K562 (cell line): ENCODE results near the gene TUBD1. TPM values are rescaled to one million over a fixed set of nuclear protein-coding genes. Genes with fewer than 3 reads are reported as not detected.

Experiments
- ETV1 ChIP-seq: fragments of 450-650 bp; conservative IDR thresholded peaks from 2 replicates; pipeline ENCODE4 v1.6.1; 2016; ENCODE audit warnings: missing genetic modification characterization, control low read depth, low read depth, missing compliant biosample characterization
- FOXM1 ChIP-seq, 2 experiments: fragments of 450-650 bp in 1 of 2; sonication (generic) in 1 of 2; formaldehyde crosslinking in 1 of 2; IDR thresholded peaks; 2 replicates each; pipeline versions ENCODE4 v1.6.1 to v1.9.0; 2017 to 2022; ENCODE audit warnings: low read depth in 2 of 2, mild to moderate bottlenecking in 2 of 2, missing genetic modification reagents in 1 of 2, moderate library complexity in 1 of 2
- GATA2 ChIP-seq: sonication (generic); formaldehyde crosslinking; IDR thresholded peaks from 2 replicates; pipeline ENCODE4 v1.4.0; 2020; ENCODE audit warnings: mild to moderate bottlenecking, missing genetic modification reagents
- MXI1 ChIP-seq: IDR thresholded peaks from 2 replicates; pipeline ENCODE4 v1.6.1; 2011; ENCODE audit warnings: low read depth, mild to moderate bottlenecking, improper control_type of control experiment, low read length
- NRF1 ChIP-seq, 2 experiments: fragments of 450-650 bp; IDR thresholded peaks in 1 of 2; conservative IDR thresholded peaks in 1 of 2; 2 replicates each; pipeline ENCODE4 v1.6.1; 2014; ENCODE audit warnings: mild to moderate bottlenecking in 2 of 2
- SMARCE1 ChIP-seq: fragments of 450-650 bp; IDR thresholded peaks from 2 replicates; pipeline ENCODE4 v1.7.1; 2016; ENCODE audit warnings: mild to moderate bottlenecking
- TAF9B ChIP-seq: fragments of 450-650 bp; IDR thresholded peaks from 2 replicates; pipeline ENCODE4 v1.6.1; 2018; ENCODE audit warnings: mild to moderate bottlenecking; ENCODE audit not compliant: partially characterized antibody
- TCF7L2 ChIP-seq: fragments of 150-350 bp; IDR thresholded peaks from 2 replicates; pipeline ENCODE4 v1.6.1; 2016; ENCODE audit warnings: low read depth, mild to moderate bottlenecking, low read length, moderate library complexity
- TCFL5 ChIP-seq: fragments of 250-450 bp; sonication (Bioruptor Pico); conservative IDR thresholded peaks from 2 replicates; pipeline ENCODE4 v1.6.1; 2021; ENCODE audit warnings: mild to moderate bottlenecking, moderate library complexity, matching md5 sums
- TEAD2 ChIP-seq: fragments of 450-650 bp; IDR thresholded peaks from 2 replicates; pipeline ENCODE4 v1.6.1; 2016; ENCODE audit warnings: missing genetic modification characterization, control low read depth, missing compliant biosample characterization
- ZFP30 ChIP-seq: fragments of 250-450 bp; sonication (Bioruptor Pico); IDR thresholded peaks from 2 replicates; pipeline ENCODE4 v1.8.0; 2022; ENCODE audit warnings: moderate library complexity, mild to moderate bottlenecking, inconsistent platforms, borderline replicate concordance
- ZNF282 ChIP-seq: sonication (generic); formaldehyde crosslinking; IDR thresholded peaks from 2 replicates; pipeline ENCODE4 v1.8.1; 2023; ENCODE audit warnings: missing genetic modification reagents
- ZNF311 ChIP-seq: fragments of 250-450 bp; sonication (Bioruptor Pico); IDR thresholded peaks from 2 replicates; pipeline ENCODE4 v1.4.0; 2020; ENCODE audit warnings: mild to moderate bottlenecking, moderate library complexity
- ZNF699 ChIP-seq: fragments of 250-450 bp; sonication (Bioruptor Pico); IDR thresholded peaks from 2 replicates; pipeline ENCODE4 v1.8.0; 2021; ENCODE audit warnings: mild to moderate bottlenecking, moderate library complexity; ENCODE audit not compliant: insufficient replicate concordance
- polyA plus RNA-seq, 8 experiments: library from polyadenylated mRNA; depleted of rRNA in 4 of 8; stranded (reverse) in 5 of 8; unstranded in 3 of 8; fragments of >200 nt; fragmentation: Nextera tagmentation in 2 of 8; fragmentation: Illumina TruSeq in 1 of 8; extraction: Ambion mirVana in 2 of 8; extraction: Trizol in 1 of 8; gene quantifications; 2 replicates each; pipeline versions ENCODE4 v1.2.1 to v1.2.3, GENCODE V29; 2011 to 2014; ENCODE audit warnings: inconsistent platforms in 1 of 8, missing spikeins in 1 of 8
- total RNA-seq, 7 experiments: library from RNA; depleted of rRNA in 6 of 7; stranded (reverse); fragments of >200 nt in 6 of 7; fragmentation: Illumina TruSeq in 2 of 7; extraction: Trizol in 2 of 7; gene quantifications; 2 replicates each; pipeline versions ENCODE4 v1.2.1 to v1.2.3, GENCODE V29; 2011 to 2021; ENCODE audit warnings: low replicate concordance in 1 of 7
- TF ChIP-seq, protein P1 (sequence below): fragments of 250-450 bp; sonication (Bioruptor Pico); IDR thresholded peaks from 2 replicates; pipeline ENCODE4 v1.4.0; 2020; ENCODE audit warnings: borderline replicate concordance
- TF ChIP-seq, protein P2 (sequence below): fragments of 250-450 bp; sonication (Bioruptor Pico); IDR thresholded peaks from 2 replicates; pipeline ENCODE4 v1.4.0; 2020
- TF ChIP-seq, protein P3 (sequence below): sonication (generic); formaldehyde crosslinking; IDR thresholded peaks from 2 replicates; pipeline ENCODE4 v1.8.1; 2023; ENCODE audit warnings: mild to moderate bottlenecking, missing genetic modification reagents

Gene TUBD1
- total and polyA plus RNA-seq, 9 of the 15 experiments (the other 6 are each of a cell fraction or from before 2014, with no cell fraction given) = 10.8 to 35.3 (median 17.9) TPM

DNA sequence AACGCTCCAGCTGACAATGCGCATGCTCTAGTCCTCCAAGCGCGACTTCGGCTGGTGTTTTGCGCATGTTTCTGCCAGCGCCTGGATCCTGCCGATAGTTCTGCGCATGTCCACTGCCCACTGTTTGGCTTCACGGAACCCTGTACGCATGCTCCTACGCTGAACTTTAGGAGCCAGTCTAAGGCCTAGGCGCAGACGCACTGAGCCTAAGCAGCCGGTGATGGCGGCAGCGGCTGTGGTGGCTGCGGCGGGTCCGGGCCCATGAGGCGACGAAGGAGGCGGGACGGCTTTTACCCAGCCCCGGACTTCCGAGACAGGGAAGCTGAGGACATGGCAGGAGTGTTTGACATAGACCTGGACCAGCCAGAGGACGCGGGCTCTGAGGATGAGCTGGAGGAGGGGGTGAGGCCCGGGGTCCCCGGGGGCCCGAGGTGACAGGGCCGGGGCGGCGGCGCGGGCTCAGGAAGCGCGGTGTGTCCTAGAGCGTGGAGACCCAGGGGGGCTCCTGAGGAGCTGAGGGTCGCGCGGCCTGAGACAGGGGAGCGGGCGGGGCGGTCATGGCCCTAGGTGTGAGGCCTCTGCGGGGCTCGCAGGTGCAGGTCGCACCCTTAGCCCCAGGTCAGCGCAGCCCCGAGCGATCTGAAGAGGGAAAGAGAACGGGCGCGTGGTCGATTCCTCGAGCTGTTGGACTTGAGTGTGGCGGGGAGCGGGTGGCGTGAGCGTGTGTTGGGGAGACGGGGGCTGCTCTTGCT is at the start of gene TUBD1, which contains the start of gene RPS6KB1 (continued):
- TF ChIP-seq, protein P1, sequence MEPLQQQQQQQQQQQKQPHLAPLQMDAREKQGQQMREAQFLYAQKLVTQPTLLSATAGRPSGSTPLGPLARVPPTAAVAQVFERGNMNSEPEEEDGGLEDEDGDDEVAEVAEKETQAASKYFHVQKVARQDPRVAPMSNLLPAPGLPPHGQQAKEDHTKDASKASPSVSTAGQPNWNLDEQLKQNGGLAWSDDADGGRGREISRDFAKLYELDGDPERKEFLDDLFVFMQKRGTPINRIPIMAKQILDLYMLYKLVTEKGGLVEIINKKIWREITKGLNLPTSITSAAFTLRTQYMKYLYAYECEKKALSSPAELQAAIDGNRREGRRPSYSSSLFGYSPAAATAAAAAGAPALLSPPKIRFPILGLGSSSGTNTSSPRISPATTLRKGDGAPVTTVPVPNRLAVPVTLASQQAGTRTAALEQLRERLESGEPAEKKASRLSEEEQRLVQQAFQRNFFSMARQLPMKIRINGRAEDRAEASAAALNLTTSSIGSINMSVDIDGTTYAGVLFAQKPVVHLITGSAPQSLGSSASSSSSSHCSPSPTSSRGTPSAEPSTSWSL (CRISPR knock-in tag) = no peak
- TF ChIP-seq SMARCE1 (0 out of 2 replicates have a peak, but pooled peaks have one; percentile 39), TCF7L2 (no peak), ZNF311 (CRISPR knock-in tag) (no peak), ZNF282 (CRISPR knock-in tag) (no peak), ETV1 (tag) (no peak), GATA2 (CRISPR knock-in tag) (no peak), TAF9B (peak; percentile 94), MXI1 (0 out of 2 replicates have a peak, but pooled peaks have one; percentile 10), ZNF699 (CRISPR knock-in tag) (no peak), TEAD2 (no peak), NRF1 (conservative IDR thresholded peaks at IDR 0.05 in 1 of 2, IDR thresholded peaks at IDR 0.05 in 1 of 2) (peak; percentile 100), ZFP30 (CRISPR knock-in tag) (no peak), FOXM1 (IDR thresholded peaks at IDR 0.05; ENCODE audit: low read depth) (no peak), FOXM1 (CRISPR knock-in tag; IDR thresholded peaks at IDR 0.05; ENCODE audit: low read depth) (0 out of 2 replicates have a peak, but pooled peaks have one; percentile 51), TCFL5 (CRISPR knock-in tag) (no peak)
- TF ChIP-seq, protein P2, sequence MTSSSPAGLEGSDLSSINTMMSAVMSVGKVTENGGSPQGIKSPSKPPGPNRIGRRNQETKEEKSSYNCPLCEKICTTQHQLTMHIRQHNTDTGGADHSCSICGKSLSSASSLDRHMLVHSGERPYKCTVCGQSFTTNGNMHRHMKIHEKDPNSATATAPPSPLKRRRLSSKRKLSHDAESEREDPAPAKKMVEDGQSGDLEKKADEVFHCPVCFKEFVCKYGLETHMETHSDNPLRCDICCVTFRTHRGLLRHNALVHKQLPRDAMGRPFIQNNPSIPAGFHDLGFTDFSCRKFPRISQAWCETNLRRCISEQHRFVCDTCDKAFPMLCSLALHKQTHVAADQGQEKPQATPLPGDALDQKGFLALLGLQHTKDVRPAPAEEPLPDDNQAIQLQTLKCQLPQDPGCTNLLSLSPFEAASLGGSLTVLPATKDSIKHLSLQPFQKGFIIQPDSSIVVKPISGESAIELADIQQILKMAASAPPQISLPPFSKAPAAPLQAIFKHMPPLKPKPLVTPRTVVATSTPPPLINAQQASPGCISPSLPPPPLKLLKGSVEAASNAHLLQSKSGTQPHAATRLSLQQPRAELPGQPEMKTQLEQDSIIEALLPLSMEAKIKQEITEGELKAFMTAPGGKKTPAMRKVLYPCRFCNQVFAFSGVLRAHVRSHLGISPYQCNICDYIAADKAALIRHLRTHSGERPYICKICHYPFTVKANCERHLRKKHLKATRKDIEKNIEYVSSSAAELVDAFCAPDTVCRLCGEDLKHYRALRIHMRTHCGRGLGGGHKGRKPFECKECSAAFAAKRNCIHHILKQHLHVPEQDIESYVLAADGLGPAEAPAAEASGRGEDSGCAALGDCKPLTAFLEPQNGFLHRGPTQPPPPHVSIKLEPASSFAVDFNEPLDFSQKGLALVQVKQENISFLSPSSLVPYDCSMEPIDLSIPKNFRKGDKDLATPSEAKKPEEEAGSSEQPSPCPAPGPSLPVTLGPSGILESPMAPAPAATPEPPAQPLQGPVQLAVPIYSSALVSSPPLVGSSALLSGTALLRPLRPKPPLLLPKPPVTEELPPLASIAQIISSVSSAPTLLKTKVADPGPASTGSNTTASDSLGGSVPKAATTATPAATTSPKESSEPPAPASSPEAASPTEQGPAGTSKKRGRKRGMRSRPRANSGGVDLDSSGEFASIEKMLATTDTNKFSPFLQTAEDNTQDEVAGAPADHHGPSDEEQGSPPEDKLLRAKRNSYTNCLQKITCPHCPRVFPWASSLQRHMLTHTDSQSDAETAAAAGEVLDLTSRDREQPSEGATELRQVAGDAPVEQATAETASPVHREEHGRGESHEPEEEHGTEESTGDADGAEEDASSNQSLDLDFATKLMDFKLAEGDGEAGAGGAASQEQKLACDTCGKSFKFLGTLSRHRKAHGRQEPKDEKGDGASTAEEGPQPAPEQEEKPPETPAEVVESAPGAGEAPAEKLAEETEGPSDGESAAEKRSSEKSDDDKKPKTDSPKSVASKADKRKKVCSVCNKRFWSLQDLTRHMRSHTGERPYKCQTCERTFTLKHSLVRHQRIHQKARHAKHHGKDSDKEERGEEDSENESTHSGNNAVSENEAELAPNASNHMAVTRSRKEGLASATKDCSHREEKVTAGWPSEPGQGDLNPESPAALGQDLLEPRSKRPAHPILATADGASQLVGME (CRISPR knock-in tag) = 0 out of 2 replicates have a peak, but pooled peaks have one; percentile 57
- TF ChIP-seq, protein P3, sequence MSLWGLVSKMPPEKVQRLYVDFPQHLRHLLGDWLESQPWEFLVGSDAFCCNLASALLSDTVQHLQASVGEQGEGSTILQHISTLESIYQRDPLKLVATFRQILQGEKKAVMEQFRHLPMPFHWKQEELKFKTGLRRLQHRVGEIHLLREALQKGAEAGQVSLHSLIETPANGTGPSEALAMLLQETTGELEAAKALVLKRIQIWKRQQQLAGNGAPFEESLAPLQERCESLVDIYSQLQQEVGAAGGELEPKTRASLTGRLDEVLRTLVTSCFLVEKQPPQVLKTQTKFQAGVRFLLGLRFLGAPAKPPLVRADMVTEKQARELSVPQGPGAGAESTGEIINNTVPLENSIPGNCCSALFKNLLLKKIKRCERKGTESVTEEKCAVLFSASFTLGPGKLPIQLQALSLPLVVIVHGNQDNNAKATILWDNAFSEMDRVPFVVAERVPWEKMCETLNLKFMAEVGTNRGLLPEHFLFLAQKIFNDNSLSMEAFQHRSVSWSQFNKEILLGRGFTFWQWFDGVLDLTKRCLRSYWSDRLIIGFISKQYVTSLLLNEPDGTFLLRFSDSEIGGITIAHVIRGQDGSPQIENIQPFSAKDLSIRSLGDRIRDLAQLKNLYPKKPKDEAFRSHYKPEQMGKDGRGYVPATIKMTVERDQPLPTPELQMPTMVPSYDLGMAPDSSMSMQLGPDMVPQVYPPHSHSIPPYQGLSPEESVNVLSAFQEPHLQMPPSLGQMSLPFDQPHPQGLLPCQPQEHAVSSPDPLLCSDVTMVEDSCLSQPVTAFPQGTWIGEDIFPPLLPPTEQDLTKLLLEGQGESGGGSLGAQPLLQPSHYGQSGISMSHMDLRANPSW (CRISPR knock-in tag) = no peak; the same call in 1 of the 2 replicates
